ENCODE measurements around the gene ST7.

DNA sequence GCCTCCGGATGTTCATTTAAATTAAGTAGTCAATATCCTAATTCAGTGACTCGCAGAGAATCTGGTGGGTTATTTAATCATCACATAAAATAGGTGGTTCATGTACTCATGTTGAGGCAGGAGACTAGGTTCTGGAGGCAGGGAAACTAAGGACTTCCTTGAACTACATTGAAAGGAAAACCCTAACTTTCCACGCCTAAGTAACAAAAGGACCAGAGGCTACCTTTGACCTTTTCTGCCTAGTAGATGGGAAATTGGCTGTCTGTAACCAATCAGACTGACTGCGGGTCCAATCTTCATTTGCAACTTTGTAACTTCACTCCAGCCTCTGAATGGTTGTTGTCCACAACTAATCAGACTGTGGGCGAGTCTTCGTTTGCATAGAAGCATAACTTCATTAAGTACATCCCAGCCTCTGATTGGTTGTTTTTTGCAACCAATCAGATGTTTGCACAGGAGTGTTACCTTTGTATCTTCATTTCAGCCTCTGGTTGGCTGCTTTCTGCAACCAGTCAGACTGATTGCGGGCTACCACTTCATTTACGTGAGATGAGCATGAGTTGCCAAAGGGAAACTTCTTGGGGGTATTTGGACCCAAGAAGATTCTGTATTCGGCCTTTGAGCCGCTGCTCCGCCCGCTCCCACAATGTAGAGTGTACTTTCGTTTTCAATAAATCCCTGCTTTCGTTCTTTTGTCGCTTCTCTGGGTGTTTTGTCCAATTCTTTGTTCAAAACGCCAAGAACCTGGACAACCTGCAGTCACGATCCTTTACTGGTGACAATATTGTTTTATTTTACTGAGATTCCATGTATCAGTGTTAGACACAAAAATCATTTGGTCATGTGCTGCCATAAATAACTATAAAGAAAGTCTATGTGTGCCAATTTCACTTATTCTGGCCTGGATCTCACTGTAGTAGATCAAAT is 1.7 kb upstream of the ST7 start:
- no peak for TF ChIP-seq POLR2A (IDR thresholded peaks at IDR 0.05)
- TF ChIP-seq, protein P1, sequence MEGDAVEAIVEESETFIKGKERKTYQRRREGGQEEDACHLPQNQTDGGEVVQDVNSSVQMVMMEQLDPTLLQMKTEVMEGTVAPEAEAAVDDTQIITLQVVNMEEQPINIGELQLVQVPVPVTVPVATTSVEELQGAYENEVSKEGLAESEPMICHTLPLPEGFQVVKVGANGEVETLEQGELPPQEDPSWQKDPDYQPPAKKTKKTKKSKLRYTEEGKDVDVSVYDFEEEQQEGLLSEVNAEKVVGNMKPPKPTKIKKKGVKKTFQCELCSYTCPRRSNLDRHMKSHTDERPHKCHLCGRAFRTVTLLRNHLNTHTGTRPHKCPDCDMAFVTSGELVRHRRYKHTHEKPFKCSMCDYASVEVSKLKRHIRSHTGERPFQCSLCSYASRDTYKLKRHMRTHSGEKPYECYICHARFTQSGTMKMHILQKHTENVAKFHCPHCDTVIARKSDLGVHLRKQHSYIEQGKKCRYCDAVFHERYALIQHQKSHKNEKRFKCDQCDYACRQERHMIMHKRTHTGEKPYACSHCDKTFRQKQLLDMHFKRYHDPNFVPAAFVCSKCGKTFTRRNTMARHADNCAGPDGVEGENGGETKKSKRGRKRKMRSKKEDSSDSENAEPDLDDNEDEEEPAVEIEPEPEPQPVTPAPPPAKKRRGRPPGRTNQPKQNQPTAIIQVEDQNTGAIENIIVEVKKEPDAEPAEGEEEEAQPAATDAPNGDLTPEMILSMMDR (IDR thresholded peaks at IDR 0.05), result no peak
- TF ChIP-seq POLR2AphosphoS5 (IDR thresholded peaks at IDR 0.05), result no peak
- no peak for TF ChIP-seq EP300 (IDR thresholded peaks at IDR 0.05)
